Chondrocyte (in vitro differentiated cells): ENCODE data around the gene DIRAS2. TPM values are rescaled to one million over a fixed set of nuclear protein-coding genes. Genes with fewer than 3 reads are reported as not detected.
A peak's percentile ranks its signal among the peaks of the same experiment; 100 is the strongest.

ENCODE experiments used
- DNase-seq: peaks from one replicate; pipeline ENCODE4 v3.0.0; 2021; ENCODE audit warnings: mixed read lengths, low spot score
- H3K27ac Mint-ChIP-seq: one replicate; pipeline ENCODE4 v1.8.0; 2021; ENCODE audit warnings: mild to moderate bottlenecking, moderate library complexity, mixed read lengths; ENCODE audit not compliant: unreplicated experiment
- H3K27me3 Mint-ChIP-seq: 2 replicates; pipeline ENCODE4 v1.8.0; 2021; ENCODE audit warnings: low read depth, mixed read lengths
- H3K36me3 Mint-ChIP-seq: 2 replicates; pipeline ENCODE4 v1.8.0; 2021; ENCODE audit warnings: low read depth, mixed read lengths
- H3K4me1 Mint-ChIP-seq: 2 replicates; pipeline ENCODE4 v1.8.0; 2021; ENCODE audit warnings: low read depth, mild to moderate bottlenecking, mixed read lengths
- H3K4me3 Mint-ChIP-seq: one replicate; pipeline ENCODE4 v1.8.0; 2021; ENCODE audit warnings: mild to moderate bottlenecking, moderate library complexity, mixed read lengths; ENCODE audit not compliant: unreplicated experiment
- H3K9me3 Mint-ChIP-seq: 2 replicates; pipeline ENCODE4 v1.8.0; 2021; ENCODE audit warnings: low read depth, mixed read lengths
- total RNA-seq: library from RNA; stranded (reverse); gene quantifications from 3 replicates; pipeline ENCODE4 v1.2.1, GENCODE V29; 2021
- TF ChIP-seq, protein P1 (sequence below): fragments of 200-600 bp; sonication (generic); IDR thresholded peaks from 2 replicates; pipeline ENCODE4 v1.5.0; 2021; ENCODE audit warnings: antibody characterized with exemption, mild to moderate bottlenecking, moderate library complexity

The DIRAS2 gene
- total RNA-seq, 1 donor from 2014 or later, result 10.9 TPM

DNA sequence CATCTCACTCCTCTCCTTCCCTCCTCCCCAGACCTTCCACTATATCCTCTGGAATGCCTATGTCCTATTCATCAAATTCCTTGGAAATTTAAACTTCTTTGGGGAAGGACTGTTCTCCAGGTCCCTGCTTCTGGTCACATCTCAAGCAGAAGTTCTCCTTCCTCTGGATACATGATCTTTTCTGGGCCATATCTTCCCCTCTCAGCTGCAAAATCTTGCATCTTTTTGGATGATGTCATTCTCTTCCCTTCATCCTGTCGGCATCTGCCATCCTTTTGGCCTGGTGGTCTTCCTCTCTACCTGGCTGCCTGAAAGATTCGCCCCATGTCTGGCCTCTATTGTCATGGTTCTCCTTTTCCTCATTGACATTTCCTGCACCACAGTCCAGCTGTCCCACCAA, 5.2 kb upstream of the DIRAS2 start:
- Mint-ChIP-seq H3K9me3 (peaks cover 14% of the 10 kb centered on the region), H3K4me3 (no peak overlapping the region), H3K27ac (no peak overlapping the region), H3K4me1 (peaks cover 4% of the 10 kb centered on the region), H3K27me3 (peaks cover 12% of the 10 kb centered on the region), H3K36me3 (peaks cover 6% of the 10 kb centered on the region)
- DNase-seq, result no peak
- TF ChIP-seq, protein P1, sequence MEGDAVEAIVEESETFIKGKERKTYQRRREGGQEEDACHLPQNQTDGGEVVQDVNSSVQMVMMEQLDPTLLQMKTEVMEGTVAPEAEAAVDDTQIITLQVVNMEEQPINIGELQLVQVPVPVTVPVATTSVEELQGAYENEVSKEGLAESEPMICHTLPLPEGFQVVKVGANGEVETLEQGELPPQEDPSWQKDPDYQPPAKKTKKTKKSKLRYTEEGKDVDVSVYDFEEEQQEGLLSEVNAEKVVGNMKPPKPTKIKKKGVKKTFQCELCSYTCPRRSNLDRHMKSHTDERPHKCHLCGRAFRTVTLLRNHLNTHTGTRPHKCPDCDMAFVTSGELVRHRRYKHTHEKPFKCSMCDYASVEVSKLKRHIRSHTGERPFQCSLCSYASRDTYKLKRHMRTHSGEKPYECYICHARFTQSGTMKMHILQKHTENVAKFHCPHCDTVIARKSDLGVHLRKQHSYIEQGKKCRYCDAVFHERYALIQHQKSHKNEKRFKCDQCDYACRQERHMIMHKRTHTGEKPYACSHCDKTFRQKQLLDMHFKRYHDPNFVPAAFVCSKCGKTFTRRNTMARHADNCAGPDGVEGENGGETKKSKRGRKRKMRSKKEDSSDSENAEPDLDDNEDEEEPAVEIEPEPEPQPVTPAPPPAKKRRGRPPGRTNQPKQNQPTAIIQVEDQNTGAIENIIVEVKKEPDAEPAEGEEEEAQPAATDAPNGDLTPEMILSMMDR, result no peak

DNA sequence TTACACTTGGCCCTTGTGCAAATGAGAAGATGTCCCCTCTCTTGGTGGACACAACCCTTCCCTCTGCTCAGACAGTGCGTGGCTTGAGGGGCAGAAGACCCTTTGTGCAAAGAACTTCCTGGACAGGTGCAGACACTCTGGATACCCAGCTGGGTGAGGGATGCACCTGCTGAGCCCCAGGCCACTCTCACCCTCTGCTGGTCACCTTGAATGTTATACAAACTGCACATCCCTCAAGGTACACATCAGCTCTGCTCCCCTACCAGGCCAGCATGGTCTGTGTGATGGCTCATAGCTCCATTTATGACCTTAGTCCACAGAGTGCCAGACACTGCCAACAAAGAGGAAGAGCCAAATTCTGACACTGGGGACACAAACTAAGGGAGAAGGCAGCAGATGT, 3.1 kb upstream of the DIRAS2 start:
- Mint-ChIP-seq H3K4me3 (no peak overlapping the region), H3K27me3 (peaks cover 12% of the 10 kb centered on the region), H3K9me3 (peaks cover 7% of the 10 kb centered on the region), H3K36me3 (peaks cover 2% of the 10 kb centered on the region), H3K27ac (no peak overlapping the region), H3K4me1 (peaks cover 20% of the 10 kb centered on the region)
- TF ChIP-seq, protein P1, result no peak
- DNase-seq, result no peak

DNA sequence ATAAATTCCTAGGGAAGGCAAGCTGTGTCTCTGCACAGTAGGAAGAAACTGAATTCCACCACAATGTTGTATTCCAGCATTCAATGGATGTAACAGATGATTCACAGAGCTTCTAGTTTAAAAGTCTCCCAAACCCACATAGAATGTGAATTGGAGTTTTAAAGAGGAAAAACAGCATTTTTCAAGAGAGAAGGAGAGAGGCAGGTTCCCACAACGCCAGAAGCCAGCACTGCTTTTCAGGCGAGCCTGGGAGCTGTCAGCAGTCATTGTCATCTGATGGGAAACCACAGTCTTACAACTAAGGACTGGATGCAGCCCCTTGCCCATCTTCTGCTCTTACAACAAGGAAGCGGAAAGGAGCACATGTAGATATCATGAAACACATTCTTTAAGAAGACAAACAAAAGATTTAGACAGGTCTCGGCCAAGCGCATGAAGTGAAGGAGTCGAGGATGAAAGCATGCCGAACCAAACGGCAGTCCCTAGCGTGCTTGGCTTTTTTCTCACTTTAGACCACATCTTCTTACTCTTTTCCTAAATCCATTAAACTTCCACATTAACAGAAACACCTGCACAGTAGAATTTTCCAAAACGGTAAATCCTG, 638 bp downstream of the DIRAS2 start:
- H3K27ac Mint-ChIP-seq, result peak overlapping the region; percentile 81
- TF ChIP-seq, protein P1, result no peak

DNA sequence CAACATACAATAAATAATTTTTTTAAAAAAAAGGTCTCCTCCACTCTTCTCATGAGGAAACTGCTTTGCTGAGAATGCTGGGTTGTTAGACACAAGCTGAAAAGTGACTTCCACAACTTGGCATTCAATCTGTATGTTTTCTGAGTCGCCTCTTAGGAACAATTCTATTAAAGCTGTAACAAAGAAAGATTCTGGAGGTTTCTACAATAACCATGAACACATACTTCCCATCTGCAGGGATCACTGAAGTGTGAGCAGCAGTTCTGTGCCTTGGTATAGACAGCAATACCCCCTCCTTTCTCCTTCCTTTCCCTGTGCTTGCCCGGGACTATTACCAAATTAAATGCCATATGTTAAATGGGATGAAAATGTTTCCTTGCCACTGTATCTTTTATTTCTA, 1.5 kb downstream of the DIRAS2 start:
- Mint-ChIP-seq H3K9me3 (no peaks in the 10 kb centered on the region), H3K27ac (peak overlapping the region; percentile 62), H3K4me1 (peaks cover 34% of the 10 kb centered on the region), H3K4me3 (peak overlapping the region; percentile 92), H3K36me3 (no peaks in the 10 kb centered on the region), H3K27me3 (peaks cover 6% of the 10 kb centered on the region)
- TF ChIP-seq, protein P1, result no peak
- DNase-seq, result no peak

More for the DNA sequence above, 638 bp downstream of the DIRAS2 start:
- H3K36me3 Mint-ChIP-seq, result no peaks in the 10 kb centered on the region
- no peaks in the 10 kb centered on the region for H3K9me3 Mint-ChIP-seq
- peak overlapping the region; percentile 92 for H3K4me3 Mint-ChIP-seq
- peaks cover 34% of the 10 kb centered on the region for H3K4me1 Mint-ChIP-seq
- peaks cover 6% of the 10 kb centered on the region for H3K27me3 Mint-ChIP-seq
- DNase-seq, result no peak

DNA sequence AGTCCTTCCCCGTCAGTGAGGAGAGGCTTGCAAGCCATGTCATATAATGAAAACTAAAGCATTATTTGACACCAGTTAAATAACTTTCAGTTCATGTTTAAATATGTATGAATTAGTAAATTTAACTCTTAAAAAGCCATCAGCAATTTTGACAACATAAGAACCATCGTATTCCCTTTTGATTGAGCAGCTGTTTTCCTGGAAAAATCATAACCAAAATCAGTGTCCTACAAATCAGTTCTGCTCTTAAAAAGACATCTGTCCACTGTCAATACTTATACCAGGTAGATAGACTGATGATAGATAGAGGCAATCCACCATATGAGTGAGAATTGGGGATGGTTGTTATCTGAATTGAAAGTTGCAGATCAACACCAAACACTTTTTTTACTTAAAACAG, 2.3 kb downstream of the DIRAS2 start:
- no peak for DNase-seq
- Mint-ChIP-seq H3K9me3 (no peaks in the 10 kb centered on the region), H3K27me3 (peaks cover 2% of the 10 kb centered on the region), H3K4me1 (peaks cover 34% of the 10 kb centered on the region), H3K36me3 (no peaks in the 10 kb centered on the region), H3K4me3 (peak overlapping the region; percentile 92), H3K27ac (no peak overlapping the region)
- TF ChIP-seq, protein P1, result no peak
